ENCODE measurements around the gene MXRA7.

Gene MXRA7

DNA sequence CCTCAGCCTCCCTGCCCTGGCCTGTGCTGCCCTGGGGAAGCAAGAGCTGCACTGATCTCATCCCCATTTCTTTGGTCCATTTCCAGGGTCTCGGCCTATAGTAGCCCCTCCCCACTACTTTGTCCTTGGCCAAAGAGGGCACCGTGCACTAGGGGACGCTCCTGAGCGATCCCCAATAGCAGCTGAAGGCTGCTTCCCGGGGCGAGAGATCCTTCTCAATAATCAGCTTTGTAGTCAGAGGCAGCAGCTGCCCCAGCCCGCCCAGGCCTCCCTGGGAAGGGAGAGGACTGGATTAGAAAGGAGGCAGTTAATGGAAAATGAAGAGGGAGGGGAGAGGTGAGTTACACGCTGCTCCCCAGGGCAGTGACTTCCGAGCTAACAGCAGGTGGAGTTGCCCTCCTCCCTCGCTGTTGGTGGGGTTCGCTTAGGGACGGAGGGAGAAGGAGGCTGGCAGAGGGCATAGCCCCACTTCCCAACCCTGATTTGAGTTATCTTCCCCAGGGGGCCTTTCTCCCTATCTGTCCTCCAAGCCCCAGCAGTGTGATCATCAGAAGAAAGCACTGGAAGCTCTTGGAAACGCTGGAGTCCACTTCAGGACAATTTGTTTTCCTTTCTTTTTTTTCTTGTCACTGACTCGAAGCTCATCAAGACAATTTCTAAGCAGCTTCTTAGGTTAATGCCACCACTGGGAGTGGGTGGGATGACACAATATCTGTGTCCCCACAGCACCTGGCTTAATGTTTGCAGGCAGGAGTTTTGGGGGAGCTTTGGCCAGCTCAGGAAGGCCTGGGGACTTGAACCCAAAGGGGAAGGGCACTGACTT lies 2.6 kb downstream of the MXRA7 start (continued):
- TF ChIP-seq ZNF670 (tag by site-specific recombination; IDR thresholded peaks at IDR 0.05; ENCODE audit: low read depth), result no peak
- no peak for TF ChIP-seq ZNF510 (tag by site-specific recombination; IDR thresholded peaks at IDR 0.05; ENCODE audit: insufficient replicate concordance)
- no peak for TF ChIP-seq ZNF768 (tag by site-specific recombination; IDR thresholded peaks at IDR 0.05)
- TF ChIP-seq, protein P1, sequence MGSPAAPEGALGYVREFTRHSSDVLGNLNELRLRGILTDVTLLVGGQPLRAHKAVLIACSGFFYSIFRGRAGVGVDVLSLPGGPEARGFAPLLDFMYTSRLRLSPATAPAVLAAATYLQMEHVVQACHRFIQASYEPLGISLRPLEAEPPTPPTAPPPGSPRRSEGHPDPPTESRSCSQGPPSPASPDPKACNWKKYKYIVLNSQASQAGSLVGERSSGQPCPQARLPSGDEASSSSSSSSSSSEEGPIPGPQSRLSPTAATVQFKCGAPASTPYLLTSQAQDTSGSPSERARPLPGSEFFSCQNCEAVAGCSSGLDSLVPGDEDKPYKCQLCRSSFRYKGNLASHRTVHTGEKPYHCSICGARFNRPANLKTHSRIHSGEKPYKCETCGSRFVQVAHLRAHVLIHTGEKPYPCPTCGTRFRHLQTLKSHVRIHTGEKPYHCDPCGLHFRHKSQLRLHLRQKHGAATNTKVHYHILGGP (tag by site-specific recombination; IDR thresholded peaks at IDR 0.05), result no peak
- TF ChIP-seq ZNF23 (tag by site-specific recombination; IDR thresholded peaks at IDR 0.05; ENCODE audit: borderline replicate concordance), result no peak
- TF ChIP-seq, protein P2, sequence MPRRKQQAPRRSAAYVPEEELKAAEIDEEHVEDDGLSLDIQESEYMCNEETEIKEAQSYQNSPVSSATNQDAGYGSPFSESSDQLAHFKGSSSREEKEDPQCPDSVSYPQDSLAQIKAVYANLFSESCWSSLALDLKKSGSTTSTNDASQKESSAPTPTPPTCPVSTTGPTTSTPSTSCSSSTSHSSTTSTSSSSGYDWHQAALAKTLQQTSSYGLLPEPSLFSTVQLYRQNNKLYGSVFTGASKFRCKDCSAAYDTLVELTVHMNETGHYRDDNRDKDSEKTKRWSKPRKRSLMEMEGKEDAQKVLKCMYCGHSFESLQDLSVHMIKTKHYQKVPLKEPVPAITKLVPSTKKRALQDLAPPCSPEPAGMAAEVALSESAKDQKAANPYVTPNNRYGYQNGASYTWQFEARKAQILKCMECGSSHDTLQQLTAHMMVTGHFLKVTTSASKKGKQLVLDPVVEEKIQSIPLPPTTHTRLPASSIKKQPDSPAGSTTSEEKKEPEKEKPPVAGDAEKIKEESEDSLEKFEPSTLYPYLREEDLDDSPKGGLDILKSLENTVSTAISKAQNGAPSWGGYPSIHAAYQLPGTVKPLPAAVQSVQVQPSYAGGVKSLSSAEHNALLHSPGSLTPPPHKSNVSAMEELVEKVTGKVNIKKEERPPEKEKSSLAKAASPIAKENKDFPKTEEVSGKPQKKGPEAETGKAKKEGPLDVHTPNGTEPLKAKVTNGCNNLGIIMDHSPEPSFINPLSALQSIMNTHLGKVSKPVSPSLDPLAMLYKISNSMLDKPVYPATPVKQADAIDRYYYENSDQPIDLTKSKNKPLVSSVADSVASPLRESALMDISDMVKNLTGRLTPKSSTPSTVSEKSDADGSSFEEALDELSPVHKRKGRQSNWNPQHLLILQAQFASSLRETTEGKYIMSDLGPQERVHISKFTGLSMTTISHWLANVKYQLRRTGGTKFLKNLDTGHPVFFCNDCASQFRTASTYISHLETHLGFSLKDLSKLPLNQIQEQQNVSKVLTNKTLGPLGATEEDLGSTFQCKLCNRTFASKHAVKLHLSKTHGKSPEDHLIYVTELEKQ (tag by site-specific recombination; IDR thresholded peaks at IDR 0.05; ENCODE audit: borderline replicate concordance), result no peak
- 0 out of 2 replicates have a peak, but pooled peaks have one; percentile 29 for TF ChIP-seq IKZF3 (tag by site-specific recombination; IDR thresholded peaks at IDR 0.05)
- no peak for TF ChIP-seq OVOL3 (tag by site-specific recombination; IDR thresholded peaks at IDR 0.05)
- TF ChIP-seq ZNF629 (tag by site-specific recombination; IDR thresholded peaks at IDR 0.05), result no peak
- TF ChIP-seq ZNF654 (tag by site-specific recombination; IDR thresholded peaks at IDR 0.05; ENCODE audit: low read depth), result no peak
- TF ChIP-seq ZNF48 (tag by site-specific recombination; IDR thresholded peaks at IDR 0.05), result no peak
- TF ChIP-seq, protein P3, sequence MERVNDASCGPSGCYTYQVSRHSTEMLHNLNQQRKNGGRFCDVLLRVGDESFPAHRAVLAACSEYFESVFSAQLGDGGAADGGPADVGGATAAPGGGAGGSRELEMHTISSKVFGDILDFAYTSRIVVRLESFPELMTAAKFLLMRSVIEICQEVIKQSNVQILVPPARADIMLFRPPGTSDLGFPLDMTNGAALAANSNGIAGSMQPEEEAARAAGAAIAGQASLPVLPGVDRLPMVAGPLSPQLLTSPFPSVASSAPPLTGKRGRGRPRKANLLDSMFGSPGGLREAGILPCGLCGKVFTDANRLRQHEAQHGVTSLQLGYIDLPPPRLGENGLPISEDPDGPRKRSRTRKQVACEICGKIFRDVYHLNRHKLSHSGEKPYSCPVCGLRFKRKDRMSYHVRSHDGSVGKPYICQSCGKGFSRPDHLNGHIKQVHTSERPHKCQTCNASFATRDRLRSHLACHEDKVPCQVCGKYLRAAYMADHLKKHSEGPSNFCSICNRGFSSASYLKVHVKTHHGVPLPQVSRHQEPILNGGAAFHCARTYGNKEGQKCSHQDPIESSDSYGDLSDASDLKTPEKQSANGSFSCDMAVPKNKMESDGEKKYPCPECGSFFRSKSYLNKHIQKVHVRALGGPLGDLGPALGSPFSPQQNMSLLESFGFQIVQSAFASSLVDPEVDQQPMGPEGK (tag by site-specific recombination; IDR thresholded peaks at IDR 0.05), result peak; percentile 32; the same call in 1 of the 2 replicates
- TF ChIP-seq ZNF366 (tag by site-specific recombination; conservative IDR thresholded peaks at IDR 0.05), result peak; percentile 24; the same call in 1 of the 2 replicates
- TF ChIP-seq, protein P4, sequence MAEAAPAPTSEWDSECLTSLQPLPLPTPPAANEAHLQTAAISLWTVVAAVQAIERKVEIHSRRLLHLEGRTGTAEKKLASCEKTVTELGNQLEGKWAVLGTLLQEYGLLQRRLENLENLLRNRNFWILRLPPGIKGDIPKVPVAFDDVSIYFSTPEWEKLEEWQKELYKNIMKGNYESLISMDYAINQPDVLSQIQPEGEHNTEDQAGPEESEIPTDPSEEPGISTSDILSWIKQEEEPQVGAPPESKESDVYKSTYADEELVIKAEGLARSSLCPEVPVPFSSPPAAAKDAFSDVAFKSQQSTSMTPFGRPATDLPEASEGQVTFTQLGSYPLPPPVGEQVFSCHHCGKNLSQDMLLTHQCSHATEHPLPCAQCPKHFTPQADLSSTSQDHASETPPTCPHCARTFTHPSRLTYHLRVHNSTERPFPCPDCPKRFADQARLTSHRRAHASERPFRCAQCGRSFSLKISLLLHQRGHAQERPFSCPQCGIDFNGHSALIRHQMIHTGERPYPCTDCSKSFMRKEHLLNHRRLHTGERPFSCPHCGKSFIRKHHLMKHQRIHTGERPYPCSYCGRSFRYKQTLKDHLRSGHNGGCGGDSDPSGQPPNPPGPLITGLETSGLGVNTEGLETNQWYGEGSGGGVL (tag by site-specific recombination; IDR thresholded peaks at IDR 0.05), result no peak
- TF ChIP-seq, protein P5, sequence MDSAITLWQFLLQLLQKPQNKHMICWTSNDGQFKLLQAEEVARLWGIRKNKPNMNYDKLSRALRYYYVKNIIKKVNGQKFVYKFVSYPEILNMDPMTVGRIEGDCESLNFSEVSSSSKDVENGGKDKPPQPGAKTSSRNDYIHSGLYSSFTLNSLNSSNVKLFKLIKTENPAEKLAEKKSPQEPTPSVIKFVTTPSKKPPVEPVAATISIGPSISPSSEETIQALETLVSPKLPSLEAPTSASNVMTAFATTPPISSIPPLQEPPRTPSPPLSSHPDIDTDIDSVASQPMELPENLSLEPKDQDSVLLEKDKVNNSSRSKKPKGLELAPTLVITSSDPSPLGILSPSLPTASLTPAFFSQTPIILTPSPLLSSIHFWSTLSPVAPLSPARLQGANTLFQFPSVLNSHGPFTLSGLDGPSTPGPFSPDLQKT (IDR thresholded peaks at IDR 0.05; ENCODE audit: borderline replicate concordance, low read depth, low read length), result no peak
- TF ChIP-seq, protein P6, sequence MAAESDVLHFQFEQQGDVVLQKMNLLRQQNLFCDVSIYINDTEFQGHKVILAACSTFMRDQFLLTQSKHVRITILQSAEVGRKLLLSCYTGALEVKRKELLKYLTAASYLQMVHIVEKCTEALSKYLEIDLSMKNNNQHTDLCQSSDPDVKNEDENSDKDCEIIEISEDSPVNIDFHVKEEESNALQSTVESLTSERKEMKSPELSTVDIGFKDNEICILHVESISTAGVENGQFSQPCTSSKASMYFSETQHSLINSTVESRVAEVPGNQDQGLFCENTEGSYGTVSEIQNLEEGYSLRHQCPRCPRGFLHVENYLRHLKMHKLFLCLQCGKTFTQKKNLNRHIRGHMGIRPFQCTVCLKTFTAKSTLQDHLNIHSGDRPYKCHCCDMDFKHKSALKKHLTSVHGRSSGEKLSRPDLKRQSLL (tag by site-specific recombination; IDR thresholded peaks at IDR 0.05), result no peak
- no peak for TF ChIP-seq ZNF112 (tag by site-specific recombination; IDR thresholded peaks at IDR 0.05)
- TF ChIP-seq ZNF501 (tag by site-specific recombination; IDR thresholded peaks at IDR 0.05), result no peak
- no peak for TF ChIP-seq ZNF2 (tag by site-specific recombination; IDR thresholded peaks at IDR 0.05)
- TF ChIP-seq, protein P7, sequence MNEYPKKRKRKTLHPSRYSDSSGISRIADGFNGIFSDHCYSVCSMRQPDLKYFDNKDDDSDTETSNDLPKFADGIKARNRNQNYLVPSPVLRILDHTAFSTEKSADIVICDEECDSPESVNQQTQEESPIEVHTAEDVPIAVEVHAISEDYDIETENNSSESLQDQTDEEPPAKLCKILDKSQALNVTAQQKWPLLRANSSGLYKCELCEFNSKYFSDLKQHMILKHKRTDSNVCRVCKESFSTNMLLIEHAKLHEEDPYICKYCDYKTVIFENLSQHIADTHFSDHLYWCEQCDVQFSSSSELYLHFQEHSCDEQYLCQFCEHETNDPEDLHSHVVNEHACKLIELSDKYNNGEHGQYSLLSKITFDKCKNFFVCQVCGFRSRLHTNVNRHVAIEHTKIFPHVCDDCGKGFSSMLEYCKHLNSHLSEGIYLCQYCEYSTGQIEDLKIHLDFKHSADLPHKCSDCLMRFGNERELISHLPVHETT (tag by site-specific recombination; IDR thresholded peaks at IDR 0.05), result no peak
- no peak for TF ChIP-seq SETDB1 (IDR thresholded peaks at IDR 0.05; ENCODE audit: insufficient read length, low read length)
- TF ChIP-seq ZNF521 (tag by site-specific recombination; IDR thresholded peaks at IDR 0.05), result no peak
- TF ChIP-seq ZNF324 (tag by site-specific recombination; IDR thresholded peaks at IDR 0.05), result no peak
- TF ChIP-seq, protein P8, sequence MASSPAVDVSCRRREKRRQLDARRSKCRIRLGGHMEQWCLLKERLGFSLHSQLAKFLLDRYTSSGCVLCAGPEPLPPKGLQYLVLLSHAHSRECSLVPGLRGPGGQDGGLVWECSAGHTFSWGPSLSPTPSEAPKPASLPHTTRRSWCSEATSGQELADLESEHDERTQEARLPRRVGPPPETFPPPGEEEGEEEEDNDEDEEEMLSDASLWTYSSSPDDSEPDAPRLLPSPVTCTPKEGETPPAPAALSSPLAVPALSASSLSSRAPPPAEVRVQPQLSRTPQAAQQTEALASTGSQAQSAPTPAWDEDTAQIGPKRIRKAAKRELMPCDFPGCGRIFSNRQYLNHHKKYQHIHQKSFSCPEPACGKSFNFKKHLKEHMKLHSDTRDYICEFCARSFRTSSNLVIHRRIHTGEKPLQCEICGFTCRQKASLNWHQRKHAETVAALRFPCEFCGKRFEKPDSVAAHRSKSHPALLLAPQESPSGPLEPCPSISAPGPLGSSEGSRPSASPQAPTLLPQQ (tag by site-specific recombination; IDR thresholded peaks at IDR 0.05), result no peak
- no peak for TF ChIP-seq GLI4 (tag by site-specific recombination; IDR thresholded peaks at IDR 0.05)

All from HEK293 (cell line).